Vagina (tissue), 2 donors: ENCODE measurements around the gene ELMOD1. TPM values are rescaled to one million over a fixed set of nuclear protein-coding genes. Genes with fewer than 3 reads are reported as not detected.
"Not testable (repeated sequence)": the region's sequence is repeated elsewhere in the genome, so short reads cannot be mapped to it uniquely, and the experiment has no call there.

Experiments used
- DNase-seq, 2 donors: peaks; one replicate each; pipeline ENCODE4 v3.0.0-alpha.2; 2017; ENCODE audit errors: extremely low spot score in 2 of 2
- H3K27ac ChIP-seq: fragments of 200-600 bp; sonication (generic); one replicate; pipeline ENCODE4 v1.5.1; 2019
- H3K27me3 ChIP-seq: fragments of 200-600 bp; sonication (generic); one replicate; pipeline ENCODE4 v1.5.1; 2019
- H3K36me3 ChIP-seq, 2 donors: fragments of 200-600 bp; sonication (generic); one replicate each; pipeline ENCODE4 v1.5.1; 2017 to 2019
- H3K4me1 ChIP-seq: fragments of 200-600 bp; sonication (generic); one replicate; pipeline ENCODE4 v1.5.1; 2019
- H3K4me3 ChIP-seq, 2 donors: fragments of 200-600 bp; sonication (generic); 1 replicate in 1 of 2; 2 replicates in 1 of 2; pipeline ENCODE4 v1.5.1; 2016 to 2019
- H3K9me3 ChIP-seq: fragments of 200-600 bp; sonication (generic); one replicate; pipeline ENCODE4 v1.5.1; 2019
- POLR2A ChIP-seq, 2 donors: fragments of 450-650 bp; IDR thresholded peaks; one replicate each; pipeline ENCODE4 v1.6.1; 2017; ENCODE audit warnings: antibody characterized with exemption in 2 of 2, mild to moderate bottlenecking in 2 of 2, moderate library complexity in 2 of 2
- POLR2AphosphoS5 ChIP-seq, 2 donors: sonication (generic); formaldehyde crosslinking; IDR thresholded peaks; one replicate each; pipeline ENCODE4 v1.9.0; 2017; ENCODE audit warnings: antibody characterized with exemption in 2 of 2, mild to moderate bottlenecking in 2 of 2, low read depth in 1 of 2; ENCODE audit not compliant: insufficient read depth in 1 of 2
- intact Hi-C: fragments of 100-400 bp; cut with DNase I; formaldehyde crosslinking; loops from one replicate; pipeline ENCODE4 v1.15.1; 2023
- total RNA-seq: library from RNA; depleted of rRNA; stranded (reverse); fragments of >200 nt; gene quantifications from one replicate; pipeline ENCODE4 v1.2.3, GENCODE V29; 2016
- TF ChIP-seq, protein P1 (sequence below), 3 experiments: fragments of 450-650 bp in 2 of 3; fragments of 200-600 bp in 1 of 3; sonication (generic) in 1 of 3; IDR thresholded peaks; one replicate each; pipeline ENCODE4 v1.5.1; 2017 to 2019; ENCODE audit warnings: antibody characterized with exemption in 3 of 3, mild to moderate bottlenecking in 2 of 3, moderate library complexity in 2 of 3

Gene ELMOD1
- total RNA-seq, 1 donor from 2014 or later: not detected

GRCh38 chr11:107565219-107565937, 25.6 kb upstream of the ELMOD1 start, which contains the start of gene ALKBH8:
ALKBH8 (minus strand) TSS chr11:107565735; CDS start chr11:107560893, 4,842 bp downstream.
- H3K4me1 ChIP-seq: peaks cover 29% of the 10 kb centered on the region
- H3K9me3 ChIP-seq: no peaks in the 10 kb centered on the region
- no peaks in the 10 kb centered on the region for H3K36me3 ChIP-seq
- no peak for DNase-seq
- TF ChIP-seq POLR2A (IDR thresholded peaks at IDR 0.05) (no peak), POLR2AphosphoS5 (IDR thresholded peaks at IDR 0.05; ENCODE audit: insufficient read depth in 1 of 2, low read depth in 1 of 2) (peak; percentile 74 to 76)
- TF ChIP-seq, protein P1, sequence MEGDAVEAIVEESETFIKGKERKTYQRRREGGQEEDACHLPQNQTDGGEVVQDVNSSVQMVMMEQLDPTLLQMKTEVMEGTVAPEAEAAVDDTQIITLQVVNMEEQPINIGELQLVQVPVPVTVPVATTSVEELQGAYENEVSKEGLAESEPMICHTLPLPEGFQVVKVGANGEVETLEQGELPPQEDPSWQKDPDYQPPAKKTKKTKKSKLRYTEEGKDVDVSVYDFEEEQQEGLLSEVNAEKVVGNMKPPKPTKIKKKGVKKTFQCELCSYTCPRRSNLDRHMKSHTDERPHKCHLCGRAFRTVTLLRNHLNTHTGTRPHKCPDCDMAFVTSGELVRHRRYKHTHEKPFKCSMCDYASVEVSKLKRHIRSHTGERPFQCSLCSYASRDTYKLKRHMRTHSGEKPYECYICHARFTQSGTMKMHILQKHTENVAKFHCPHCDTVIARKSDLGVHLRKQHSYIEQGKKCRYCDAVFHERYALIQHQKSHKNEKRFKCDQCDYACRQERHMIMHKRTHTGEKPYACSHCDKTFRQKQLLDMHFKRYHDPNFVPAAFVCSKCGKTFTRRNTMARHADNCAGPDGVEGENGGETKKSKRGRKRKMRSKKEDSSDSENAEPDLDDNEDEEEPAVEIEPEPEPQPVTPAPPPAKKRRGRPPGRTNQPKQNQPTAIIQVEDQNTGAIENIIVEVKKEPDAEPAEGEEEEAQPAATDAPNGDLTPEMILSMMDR (IDR thresholded peaks at IDR 0.05): no peak
- peak within 1 kb of the TSS; percentile 71 for H3K27ac ChIP-seq
- no peaks in the 10 kb centered on the region for H3K27me3 ChIP-seq
- intact Hi-C loops: no loop called here
- H3K4me3 ChIP-seq: peak within 1 kb of the TSS; percentile 62 to 79

GRCh38 chr11:107565955-107566501, 24.9 kb upstream of the ELMOD1 start:
- Histone ChIP-seq H3K4me1 (peaks cover 29% of the 10 kb centered on the region), H3K27ac (peak overlapping the region; percentile 71), H3K4me3 (peak overlapping the region; percentile 62 to 79)
- H3K9me3 ChIP-seq, DNase-seq, H3K36me3 ChIP-seq, intact Hi-C loops, H3K27me3 ChIP-seq: not testable (repeated sequence)

- no peaks in the 10 kb centered on the region for H3K36me3 ChIP-seq
- no peaks in the 10 kb centered on the region for H3K27me3 ChIP-seq
- no peak for DNase-seq
- no peak overlapping the region for H3K4me3 ChIP-seq
- no peak overlapping the region for H3K27ac ChIP-seq
- intact Hi-C loops: no loop called here
- no peaks in the 10 kb centered on the region for H3K9me3 ChIP-seq
- no peak for TF ChIP-seq POLR2AphosphoS5 (IDR thresholded peaks at IDR 0.05; ENCODE audit: insufficient read depth in 1 of 2, low read depth in 1 of 2)
- no peak for TF ChIP-seq POLR2A (IDR thresholded peaks at IDR 0.05)
- TF ChIP-seq, protein P1 (IDR thresholded peaks at IDR 0.05): no peak
- H3K4me1 ChIP-seq: peaks cover 29% of the 10 kb centered on the region
Observed at GRCh38 chr11:107566569-107566968, 24.4 kb upstream of the ELMOD1 start.

- H3K27me3 ChIP-seq: no peaks in the 10 kb centered on the region
- H3K27ac ChIP-seq: no peak overlapping the region
- no peaks in the 10 kb centered on the region for H3K36me3 ChIP-seq
- no peak overlapping the region for H3K4me3 ChIP-seq
- intact Hi-C loops: no loop called here
- peaks cover 29% of the 10 kb centered on the region for H3K4me1 ChIP-seq
- no peaks in the 10 kb centered on the region for H3K9me3 ChIP-seq
- TF ChIP-seq POLR2A (IDR thresholded peaks at IDR 0.05): no peak
- TF ChIP-seq, protein P1 (IDR thresholded peaks at IDR 0.05): no peak
- no peak for TF ChIP-seq POLR2AphosphoS5 (IDR thresholded peaks at IDR 0.05; ENCODE audit: insufficient read depth in 1 of 2, low read depth in 1 of 2)
- no peak for DNase-seq
Observed at GRCh38 chr11:107567739-107568335, 23.1 kb upstream of the ELMOD1 start.

- H3K36me3 ChIP-seq: no peaks in the 10 kb centered on the region
- H3K9me3 ChIP-seq: no peaks in the 10 kb centered on the region
- H3K27ac ChIP-seq: no peak overlapping the region
- TF ChIP-seq POLR2AphosphoS5 (IDR thresholded peaks at IDR 0.05; ENCODE audit: insufficient read depth in 1 of 2, low read depth in 1 of 2): no peak
- TF ChIP-seq POLR2A (IDR thresholded peaks at IDR 0.05): no peak
- TF ChIP-seq, protein P1 (IDR thresholded peaks at IDR 0.05): no peak
- H3K4me3 ChIP-seq: no peak overlapping the region
- no peaks in the 10 kb centered on the region for H3K27me3 ChIP-seq
- peaks cover 7% of the 10 kb centered on the region for H3K4me1 ChIP-seq
- DNase-seq: no peak
- intact Hi-C loops: no loop called here
Observed at GRCh38 chr11:107570015-107570414, 20.9 kb upstream of the ELMOD1 start.
